Effector memory CD4-positive, alpha-beta T cell (primary cell): ENCODE measurements around the gene NR4A3.

Experiments
- DNase-seq, 3 donors: peaks; one replicate each; pipeline ENCODE4 v3.0.0-alpha.2; 2020
- H3K27ac ChIP-seq: 2 replicates; pipeline ENCODE4 v1.7.0; 2013; ENCODE audit warnings: mild to moderate bottlenecking, low read length, moderate library complexity; ENCODE audit not compliant: insufficient read depth, poor library complexity, severe bottlenecking
- H3K27me3 ChIP-seq: replicated peaks from 2 replicates; pipeline ENCODE4 v1.7.0; 2013; ENCODE audit warnings: mild to moderate bottlenecking, low read length; ENCODE audit not compliant: insufficient read depth, control insufficient read depth, poor library complexity, severe bottlenecking
- H3K36me3 ChIP-seq: 2 replicates; pipeline ENCODE4 v1.7.0; 2013; ENCODE audit warnings: mild to moderate bottlenecking, low read length, moderate library complexity; ENCODE audit not compliant: control insufficient read depth, insufficient read depth
- H3K4me1 ChIP-seq: 2 replicates; pipeline ENCODE4 v1.7.0; 2013; ENCODE audit warnings: low read length, mild to moderate bottlenecking; ENCODE audit not compliant: control insufficient read depth, insufficient read depth, poor library complexity, severe bottlenecking
- H3K4me3 ChIP-seq: 2 replicates; pipeline ENCODE4 v1.7.0; 2013; ENCODE audit warnings: low read length, low read depth, mild to moderate bottlenecking; ENCODE audit not compliant: insufficient read depth, poor library complexity, severe bottlenecking
- H3K9me3 ChIP-seq: 2 replicates; pipeline ENCODE4 v1.7.0; 2013; ENCODE audit warnings: mild to moderate bottlenecking, low read length, moderate library complexity; ENCODE audit not compliant: control insufficient read depth

The NR4A3 gene

GRCh38 chr9:99831857-99832557, 10.3 kb downstream of the NR4A3 start:
- Histone ChIP-seq H3K4me3 (no peak overlapping the region), H3K4me1 (no peaks in the 10 kb centered on the region), H3K9me3 (no peaks in the 10 kb centered on the region), H3K27ac (no peak overlapping the region), H3K36me3 (no peaks in the 10 kb centered on the region), H3K27me3 (peaks cover 7% of the 10 kb centered on the region)
- no peak for DNase-seq

- H3K27ac ChIP-seq: no peak overlapping the region
- no peaks in the 10 kb centered on the region for H3K36me3 ChIP-seq
- no peak for DNase-seq
- H3K9me3 ChIP-seq: no peaks in the 10 kb centered on the region
- H3K4me3 ChIP-seq: no peak overlapping the region
- H3K27me3 ChIP-seq: peaks cover 6% of the 10 kb centered on the region
- no peaks in the 10 kb centered on the region for H3K4me1 ChIP-seq
Observed at GRCh38 chr9:99832558-99832864, 10.8 kb downstream of the NR4A3 start.

GRCh38 chr9:99833735-99834134, 12.1 kb downstream of the NR4A3 start:
- Histone ChIP-seq H3K27ac (no peak overlapping the region), H3K4me1 (no peaks in the 10 kb centered on the region), H3K27me3 (no peaks in the 10 kb centered on the region), H3K36me3 (no peaks in the 10 kb centered on the region), H3K4me3 (no peak overlapping the region), H3K9me3 (no peaks in the 10 kb centered on the region)
- DNase-seq: no peak

GRCh38 chr9:99834474-99834873, 12.8 kb downstream of the NR4A3 start:
- Histone ChIP-seq H3K9me3 (no peaks in the 10 kb centered on the region), H3K36me3 (no peaks in the 10 kb centered on the region), H3K27me3 (no peaks in the 10 kb centered on the region), H3K4me1 (no peaks in the 10 kb centered on the region), H3K4me3 (no peak overlapping the region), H3K27ac (no peak overlapping the region)
- no peak for DNase-seq

- H3K4me3 ChIP-seq: no peak overlapping the region
- H3K9me3 ChIP-seq: no peaks in the 10 kb centered on the region
- H3K36me3 ChIP-seq: no peaks in the 10 kb centered on the region
- H3K27me3 ChIP-seq: no peaks in the 10 kb centered on the region
- no peaks in the 10 kb centered on the region for H3K4me1 ChIP-seq
- DNase-seq: no peak
- H3K27ac ChIP-seq: no peak overlapping the region
Observed at GRCh38 chr9:99835142-99835541, 13.5 kb downstream of the NR4A3 start.

- H3K27me3 ChIP-seq: no peaks in the 10 kb centered on the region
- DNase-seq: no peak
- H3K36me3 ChIP-seq: no peaks in the 10 kb centered on the region
- H3K9me3 ChIP-seq: no peaks in the 10 kb centered on the region
- H3K27ac ChIP-seq: no peak overlapping the region
- no peaks in the 10 kb centered on the region for H3K4me1 ChIP-seq
- no peak overlapping the region for H3K4me3 ChIP-seq
Observed at GRCh38 chr9:99835581-99835980, 13.9 kb downstream of the NR4A3 start.

GRCh38 chr9:99840072-99840471, 18.4 kb downstream of the NR4A3 start:
- Histone ChIP-seq H3K27ac (no peak overlapping the region), H3K4me1 (no peaks in the 10 kb centered on the region), H3K36me3 (no peaks in the 10 kb centered on the region), H3K9me3 (no peaks in the 10 kb centered on the region), H3K27me3 (no peaks in the 10 kb centered on the region), H3K4me3 (no peak overlapping the region)
- DNase-seq: no peak

GRCh38 chr9:99845063-99845462, 23.4 kb downstream of the NR4A3 start:
- Histone ChIP-seq H3K4me3 (no peak overlapping the region), H3K27me3 (no peaks in the 10 kb centered on the region), H3K36me3 (no peaks in the 10 kb centered on the region), H3K27ac (no peak overlapping the region), H3K9me3 (no peaks in the 10 kb centered on the region), H3K4me1 (no peaks in the 10 kb centered on the region)
- no peak for DNase-seq

GRCh38 chr9:99848447-99848846, 26.8 kb downstream of the NR4A3 start:
- Histone ChIP-seq H3K4me1 (peaks cover 14% of the 10 kb centered on the region), H3K4me3 (no peak overlapping the region), H3K27me3 (no peaks in the 10 kb centered on the region), H3K27ac (no peak overlapping the region), H3K36me3 (no peaks in the 10 kb centered on the region), H3K9me3 (no peaks in the 10 kb centered on the region)
- no peak for DNase-seq

- H3K27ac ChIP-seq: no peak overlapping the region
- no peak overlapping the region for H3K4me3 ChIP-seq
- DNase-seq: no peak
- H3K4me1 ChIP-seq: peaks cover 14% of the 10 kb centered on the region
- H3K36me3 ChIP-seq: no peaks in the 10 kb centered on the region
- H3K27me3 ChIP-seq: no peaks in the 10 kb centered on the region
- no peaks in the 10 kb centered on the region for H3K9me3 ChIP-seq
Observed at GRCh38 chr9:99850736-99851499, 29.2 kb downstream of the NR4A3 start.
